DOHH2 (cell line): ENCODE data around the gene FBLN7.

ENCODE experiments used
- CTCF ChIP-seq: fragments of 200-600 bp; sonication (generic); IDR thresholded peaks from one replicate; pipeline ENCODE4 v1.5.1; 2014; ENCODE audit warnings: antibody characterized with exemption, mild to moderate bottlenecking, low read depth, low read length; ENCODE audit not compliant: poor library complexity, severe bottlenecking
- EZH2phosphoT487 ChIP-seq: fragments of 200-600 bp; sonication (generic); IDR thresholded peaks from 2 replicates; pipeline ENCODE4 v1.6.1; 2017; ENCODE audit warnings: borderline replicate concordance, mild to moderate bottlenecking, antibody characterized with exemption, low read length, moderate library complexity, mixed read lengths

GRCh38 chr2:112229348-112229747, 91.2 kb downstream of the FBLN7 start:
- TF ChIP-seq CTCF (no peak), EZH2phosphoT487 (no peak)
